OCI-LY7 (cell line): Measurements from ENCODE around the gene ITLN1. TPM values are rescaled to one million over a fixed set of nuclear protein-coding genes. Genes with fewer than 3 reads are reported as not detected.

Source experiments
- BruUV-seq: library from RNA; stranded (reverse); fragments of 400-500 nt; replicated peaks from 2 replicates; lab custom pipeline; 2021; lab: Mats Ljungman, UMichigan
- CTCF ChIA-PET: fragments of 300-600 bp; sonication (Branson Sonifier 250); formaldehyde crosslinking; loops from one replicate; lab custom pipeline; 2022; ENCODE audit warnings: antibody characterized with exemption; ENCODE audit not compliant: unreplicated experiment; lab: Charles Lee
- POLR2A ChIA-PET: fragments of 300-600 bp; sonication (Branson Sonifier 250); formaldehyde crosslinking; loops from one replicate; lab custom pipeline; 2022; ENCODE audit warnings: antibody characterized with exemption; lab: Charles Lee
- DNase-seq: peaks from one replicate; pipeline ENCODE4 v3.0.0-alpha.2; 2015; ENCODE audit warnings: low spot score
- H2AFZ ChIP-seq: fragments of 200-600 bp; sonication (generic), shearing (Covaris generic); 2 replicates; pipeline ENCODE4 v1.6.1; 2014; ENCODE audit warnings: mild to moderate bottlenecking, antibody characterized with exemption, low read length, moderate library complexity
- H3K27ac ChIP-seq: fragments of 200-600 bp; sonication (generic); 2 replicates; pipeline ENCODE4 v1.5.1; 2014; ENCODE audit warnings: mixed run types, low read depth, mild to moderate bottlenecking, moderate library complexity, low read length, inconsistent platforms; ENCODE audit not compliant: poor library complexity, severe bottlenecking
- H3K36me3 ChIP-seq: fragments of 200-600 bp; sonication (generic); 2 replicates; pipeline ENCODE4 v1.6.1; 2014; ENCODE audit warnings: mild to moderate bottlenecking, antibody characterized with exemption, low read length, moderate library complexity, mixed read lengths; ENCODE audit not compliant: insufficient read depth
- H3K4me1 ChIP-seq: fragments of 200-600 bp; sonication (generic); 2 replicates; pipeline ENCODE4 v1.5.1; 2014; ENCODE audit warnings: mild to moderate bottlenecking, low read length; ENCODE audit not compliant: insufficient read depth, poor library complexity, severe bottlenecking
- H3K4me2 ChIP-seq: fragments of 200-600 bp; sonication (generic); 2 replicates; pipeline ENCODE4 v1.6.1; 2014; ENCODE audit warnings: mild to moderate bottlenecking, low read length
- H3K4me3 ChIP-seq: fragments of 200-600 bp; sonication (generic); 2 replicates; pipeline ENCODE4 v1.5.1; 2014; ENCODE audit warnings: mild to moderate bottlenecking, low read depth, low read length; ENCODE audit not compliant: poor library complexity, severe bottlenecking
- H3K79me2 ChIP-seq: fragments of 200-600 bp; sonication (generic); 2 replicates; pipeline ENCODE4 v1.6.1; 2016; ENCODE audit warnings: low read depth, mild to moderate bottlenecking, low read length, moderate library complexity, mixed read lengths; ENCODE audit not compliant: insufficient read depth
- H3K9me2 ChIP-seq: fragments of 200-600 bp; sonication (generic); 2 replicates; pipeline ENCODE4 v1.6.1; 2016; ENCODE audit warnings: mild to moderate bottlenecking, low read length, mixed read lengths; ENCODE audit not compliant: insufficient read depth
- H3K9me3 ChIP-seq: fragments of 200-600 bp; sonication (generic); 2 replicates; pipeline ENCODE4 v1.6.1; 2014; ENCODE audit warnings: mild to moderate bottlenecking, mixed run types, low read length, mixed read lengths
- H4K20me1 ChIP-seq: fragments of 200-600 bp; sonication (generic); 2 replicates; pipeline ENCODE4 v1.6.1; 2014; ENCODE audit warnings: mild to moderate bottlenecking, antibody characterized with exemption, low read length, moderate library complexity, mixed read lengths; ENCODE audit not compliant: insufficient read depth
- CTCF ChIP-seq: fragments of 200-600 bp; sonication (generic); conservative IDR thresholded peaks from 2 replicates; pipeline ENCODE4 v1.5.1; 2014; ENCODE audit warnings: mild to moderate bottlenecking, antibody characterized with exemption, low read length, moderate library complexity, mixed read lengths
- EZH2phosphoT487 ChIP-seq: fragments of 200-600 bp; sonication (generic); IDR thresholded peaks from 2 replicates; pipeline ENCODE4 v1.6.1; 2018; ENCODE audit warnings: low read depth, borderline replicate concordance, mild to moderate bottlenecking, mixed run types, antibody characterized with exemption, low read length, moderate library complexity, mixed read lengths
- intact Hi-C: fragments of 100-400 bp; cut with micrococcal nuclease; formaldehyde crosslinking; loops from one replicate; pipeline ENCODE4 v1.10.0; 2022; ENCODE audit not compliant: unreplicated experiment
- total RNA-seq, 2 experiments: library from RNA; depleted of rRNA in 1 of 2; stranded (reverse); fragments of >200 nt in 1 of 2; shearing (Covaris generic) in 1 of 2; gene quantifications; 2 replicates each; pipeline ENCODE4 v1.2.3, GENCODE V29; 2014 to 2022

ITLN1 gene
- total RNA-seq, 2 experiments from 2014 or later, result not detected

- Histone ChIP-seq H3K4me3 (no peak overlapping the region), H4K20me1 (no peaks in the 10 kb centered on the region), H2AFZ (peak overlapping the region; percentile 81; the same call in 1 of the 2 replicates), H3K27ac (no peak overlapping the region), H3K4me2 (no peak overlapping the region), H3K79me2 (no peaks in the 10 kb centered on the region), H3K9me3 (no peaks in the 10 kb centered on the region), H3K36me3 (no peaks in the 10 kb centered on the region), H3K9me2 (no peaks in the 10 kb centered on the region), H3K4me1 (peaks cover 27% of the 10 kb centered on the region)
- ChIA-PET POLR2A (interaction anchor here (1.4 to 3.0 kb wide), 5 partner anchors 11 to 116 kb away, joined by 3 to 10 read pairs (median 7); no protein-coding TSS in a partner anchor), CTCF (interaction anchor here (1.0 to 4.9 kb wide), 3 partner anchors 59 to 122 kb away, joined by 3 to 52 read pairs (median 10); partner anchors contain the start of gene ITLN2)
- DNase-seq, result no peak
- intact Hi-C loops, result loop anchor here (1.0 to 10.0 kb wide), 5 partner anchors 42 to 411 kb away; partner anchors contain the start of gene KLHDC9
- TF ChIP-seq EZH2phosphoT487 (no peak), CTCF (no peak)
- no TSS peak for BruUV-seq
Measured at GRCh38 chr1:160835751-160836150, 49.2 kb downstream of the ITLN1 start.

- Histone ChIP-seq H3K79me2 (no peaks in the 10 kb centered on the region), H2AFZ (no peak overlapping the region), H3K36me3 (no peaks in the 10 kb centered on the region), H3K27ac (no peak overlapping the region), H4K20me1 (no peaks in the 10 kb centered on the region), H3K4me1 (peaks cover 27% of the 10 kb centered on the region), H3K9me3 (no peaks in the 10 kb centered on the region), H3K4me2 (no peak overlapping the region), H3K9me2 (no peaks in the 10 kb centered on the region), H3K4me3 (no peak overlapping the region)
- no peak for TF ChIP-seq EZH2phosphoT487
- peak; percentile 99 for TF ChIP-seq CTCF
- DNase-seq, result peak; percentile 80
- BruUV-seq, result no TSS peak
- ChIA-PET CTCF (interaction anchor here (1.1 to 4.9 kb wide), 3 partner anchors 37 to 118 kb away, joined by 3 to 52 read pairs (median 10); partner anchors contain the start of gene ITLN2), POLR2A (interaction anchor here (0.6 to 1.7 kb wide), 4 partner anchors 11 to 301 kb away, joined by 3 to 7 read pairs (median 3); no protein-coding TSS in a partner anchor)
- intact Hi-C loops, result loop anchor here (1.0 to 10.0 kb wide), 6 partner anchors 42 to 410 kb away; partner anchors contain the start of gene KLHDC9
Measured at GRCh38 chr1:160834945-160835565, 49.9 kb downstream of the ITLN1 start.
